Mesenchymal stem cell (in vitro differentiated cells and primary cell): ENCODE measurements around the gene ETFA.

Source experiments
- DNase-seq: peaks from one replicate; pipeline ENCODE4 v3.0.0-alpha.2; 2013
- H2AFZ ChIP-seq: one replicate; pipeline ENCODE4 v1.6.1; 2013; ENCODE audit warnings: low read depth, mild to moderate bottlenecking, control low read depth, inconsistent platforms, low read length, moderate library complexity
- H2AK5ac ChIP-seq: 2 replicates; pipeline ENCODE4 v1.6.1; 2013; ENCODE audit warnings: low read length, moderate library complexity, mild to moderate bottlenecking, inconsistent platforms; ENCODE audit not compliant: severe bottlenecking
- H2BK120ac ChIP-seq: one replicate; pipeline ENCODE4 v1.6.1; 2013; ENCODE audit warnings: low read depth, mild to moderate bottlenecking, inconsistent platforms, low read length, moderate library complexity
- H2BK12ac ChIP-seq, 2 experiments: one replicate each; pipeline ENCODE4 v1.6.1; 2013; ENCODE audit warnings: inconsistent platforms in 2 of 2, low read length in 2 of 2, mild to moderate bottlenecking in 2 of 2, moderate library complexity in 2 of 2, control low read depth in 1 of 2
- H2BK15ac ChIP-seq: one replicate; pipeline ENCODE4 v1.6.1; 2013; ENCODE audit warnings: mild to moderate bottlenecking, low read depth, inconsistent platforms; ENCODE audit not compliant: poor library complexity, severe bottlenecking
- H2BK5ac ChIP-seq: 2 replicates; pipeline ENCODE4 v1.6.1; 2013; ENCODE audit warnings: low read depth, mild to moderate bottlenecking, low read length, control low read depth, inconsistent platforms; ENCODE audit not compliant: poor library complexity, severe bottlenecking
- H3K14ac ChIP-seq, 2 experiments: one replicate each; pipeline ENCODE4 v1.6.1; 2013; ENCODE audit warnings: inconsistent platforms in 2 of 2, low read length in 2 of 2, control low read depth in 1 of 2, mild to moderate bottlenecking in 1 of 2, moderate library complexity in 1 of 2
- H3K18ac ChIP-seq, 2 experiments: one replicate each; pipeline ENCODE4 v1.6.1; 2013; ENCODE audit warnings: inconsistent platforms in 2 of 2, low read length in 2 of 2, control low read depth in 1 of 2, low read depth in 1 of 2, mild to moderate bottlenecking in 1 of 2
- H3K23ac ChIP-seq, 2 experiments: one replicate each; pipeline ENCODE4 v1.6.1; 2013; ENCODE audit warnings: inconsistent platforms in 2 of 2, low read length in 2 of 2, mild to moderate bottlenecking in 2 of 2, moderate library complexity in 2 of 2, control low read depth in 1 of 2
- H3K27ac ChIP-seq: 2 replicates; pipeline ENCODE4 v1.5.1; 2013; ENCODE audit warnings: mild to moderate bottlenecking, moderate library complexity, low read length, control low read depth, inconsistent platforms; ENCODE audit not compliant: poor library complexity, severe bottlenecking
- H3K27me3 ChIP-seq, 2 experiments: 2 replicates each; pipeline versions ENCODE4 v1.6.1 to v1.7.0; 2013; ENCODE audit warnings: low read length in 2 of 2, mild to moderate bottlenecking in 2 of 2, moderate library complexity in 2 of 2, control low read depth in 1 of 2, inconsistent platforms in 1 of 2; ENCODE audit not compliant: control insufficient read depth in 1 of 2, insufficient read depth in 1 of 2
- H3K36me3 ChIP-seq, 2 experiments: 2 replicates each; pipeline versions ENCODE4 v1.6.1 to v1.7.0; 2013; ENCODE audit warnings: low read length in 2 of 2, control low read depth in 1 of 2, inconsistent platforms in 1 of 2, low read depth in 1 of 2, mild to moderate bottlenecking in 1 of 2; ENCODE audit not compliant: insufficient read depth in 2 of 2, control insufficient read depth in 1 of 2
- H3K4ac ChIP-seq, 2 experiments: one replicate each; pipeline ENCODE4 v1.6.1; 2013; ENCODE audit warnings: inconsistent platforms in 2 of 2, low read length in 2 of 2, mild to moderate bottlenecking in 2 of 2, moderate library complexity in 2 of 2, control low read depth in 1 of 2, low read depth in 1 of 2
- H3K4me1 ChIP-seq: 2 replicates; pipeline ENCODE4 v1.6.1; 2013; ENCODE audit warnings: low read depth, low read length, control low read depth; ENCODE audit not compliant: control insufficient read depth, insufficient read depth
- H3K4me2 ChIP-seq: 2 replicates; pipeline ENCODE4 v1.6.1; 2013; ENCODE audit warnings: low read length, mild to moderate bottlenecking, inconsistent platforms; ENCODE audit not compliant: poor library complexity, severe bottlenecking
- H3K4me3 ChIP-seq, 2 experiments: 2 replicates each; pipeline versions ENCODE4 v1.5.1 to v1.7.0; 2013; ENCODE audit warnings: low read length in 2 of 2, mild to moderate bottlenecking in 2 of 2, control low read depth in 1 of 2, low read depth in 1 of 2; ENCODE audit not compliant: insufficient read depth in 1 of 2
- H3K79me1 ChIP-seq: replicated peaks from 2 replicates; pipeline ENCODE4 v1.6.1; 2013; ENCODE audit warnings: mild to moderate bottlenecking, control low read depth, low read length, inconsistent platforms; ENCODE audit not compliant: poor library complexity, severe bottlenecking
- H3K9ac ChIP-seq: 2 replicates; pipeline ENCODE4 v1.7.0; 2013; ENCODE audit warnings: mild to moderate bottlenecking, low read length, moderate library complexity
- H3K9me3 ChIP-seq: 2 replicates; pipeline ENCODE4 v1.7.0; 2013; ENCODE audit warnings: mild to moderate bottlenecking, low read length; ENCODE audit not compliant: control insufficient read depth
- H4K8ac ChIP-seq: one replicate; pipeline ENCODE4 v1.6.1; 2013; ENCODE audit warnings: inconsistent platforms, mild to moderate bottlenecking, low read length, moderate library complexity
- H4K91ac ChIP-seq: one replicate; pipeline ENCODE4 v1.6.1; 2013; ENCODE audit warnings: mild to moderate bottlenecking, low read length, inconsistent platforms
- WGBS: methylation state at CpG from one replicate; pipeline ENCODE4 v1.1.7; 2013; ENCODE audit warnings: mixed read lengths; 5-methylcytosine and 5-hydroxymethylcytosine counted together

The ETFA gene

DNA sequence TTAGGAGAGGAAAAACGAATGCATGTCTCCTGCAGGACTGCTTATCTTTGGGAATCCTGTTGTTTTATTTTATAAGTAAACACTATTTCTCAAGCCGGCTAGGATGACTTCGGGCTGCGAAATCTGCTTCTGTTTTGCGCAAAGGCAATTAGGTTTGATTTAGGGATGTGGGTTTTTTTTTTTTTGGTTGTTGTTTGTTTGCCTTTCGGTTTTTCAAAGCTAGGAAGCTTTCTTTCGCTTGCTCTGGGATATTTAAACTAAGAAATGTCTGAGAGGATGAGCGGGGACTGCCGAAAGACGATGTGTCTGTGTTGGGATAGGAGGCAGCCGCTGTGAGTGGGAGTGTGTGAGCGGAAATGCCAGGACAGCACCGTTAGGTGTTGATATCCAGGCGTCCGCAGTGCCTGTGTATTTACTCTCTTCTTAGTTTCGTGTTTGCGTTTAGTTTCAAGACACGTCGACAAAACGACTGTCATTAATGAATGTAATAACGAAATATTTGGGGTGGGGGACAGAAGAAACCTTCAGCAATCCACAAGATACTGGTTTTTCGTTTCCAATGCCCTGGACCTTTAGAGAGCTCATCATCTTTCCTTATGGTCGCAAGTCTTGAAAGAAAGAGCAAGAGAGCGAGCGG is 25.9 kb upstream of the ETFA start:
- H4K91ac ChIP-seq: no peak overlapping the region
- H2BK5ac ChIP-seq: no peak overlapping the region
- no peaks in the 10 kb centered on the region for H3K79me1 ChIP-seq
- no peaks in the 10 kb centered on the region for H3K9me3 ChIP-seq
- H2BK12ac ChIP-seq: no peak overlapping the region
- H3K4me3 ChIP-seq: peak overlapping the region in 1 of 2 experiments; percentile 33
- 6% methylated on average over 25 of the region's 25 CpGs for WGBS
- H3K9ac ChIP-seq: no peak overlapping the region
- no peak overlapping the region for H3K18ac ChIP-seq
- no peak overlapping the region for H3K4ac ChIP-seq
- H2BK15ac ChIP-seq: no peak overlapping the region
- no peak overlapping the region for H2AFZ ChIP-seq
- peaks cover 76 to 98% of the 10 kb centered on the region in 2 experiments for H3K27me3 ChIP-seq
- no peak overlapping the region for H4K8ac ChIP-seq
- no peak overlapping the region for H3K23ac ChIP-seq
- no peak overlapping the region for H3K27ac ChIP-seq
- H3K14ac ChIP-seq: no peak overlapping the region
- peaks cover 41% of the 10 kb centered on the region for H3K4me1 ChIP-seq
- H2AK5ac ChIP-seq: no peak overlapping the region
- H2BK120ac ChIP-seq: no peak overlapping the region
- DNase-seq: peak; percentile 67
- peak overlapping the region; percentile 55 for H3K4me2 ChIP-seq
- H3K36me3 ChIP-seq: no peaks in the 10 kb centered on the region

DNA sequence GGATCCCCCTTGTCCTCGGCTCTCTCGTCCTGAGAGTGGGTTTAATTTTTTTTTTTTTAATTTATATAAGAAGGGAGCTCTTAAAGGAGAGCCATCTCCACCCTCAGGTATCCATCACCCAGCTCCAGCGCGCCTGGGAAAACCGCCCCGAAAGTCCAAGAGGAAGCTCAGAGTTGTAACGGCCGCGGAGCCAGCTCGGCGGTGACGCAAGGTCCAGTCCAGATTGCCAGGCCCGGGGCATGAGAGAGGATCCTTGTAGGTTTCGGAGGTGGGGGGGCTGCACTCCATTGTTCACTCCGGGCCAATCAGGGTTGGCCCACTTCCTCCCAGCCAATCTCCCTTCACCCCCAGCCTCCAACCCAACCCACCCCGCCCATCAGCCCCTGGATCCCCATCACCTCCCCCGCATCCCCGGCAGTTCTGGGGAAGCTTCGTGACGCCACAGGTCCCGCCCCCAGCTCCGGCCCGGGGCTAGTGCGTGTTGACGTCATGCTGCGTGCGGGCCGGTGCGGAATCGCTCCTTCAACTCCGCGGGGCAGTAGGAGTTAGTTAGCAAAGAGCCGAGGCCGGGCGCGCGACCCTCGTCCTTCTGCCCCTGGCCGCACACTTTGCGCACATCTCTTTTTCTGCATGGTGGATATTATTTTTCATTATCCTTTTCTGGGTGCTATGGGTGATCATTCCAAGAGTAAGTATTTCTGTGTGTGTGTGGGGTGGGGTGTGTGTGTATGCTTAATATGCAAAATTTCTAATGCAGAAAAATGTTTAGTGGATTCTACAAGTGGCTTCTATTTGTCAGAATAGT is 25.2 kb upstream of the ETFA start, which contains the start of gene ISL2:
Gene ISL2, plus strand, starts transcription at position 520 of the 805 bp plus-strand sequence. Its CDS starts 111 bp downstream, at position 631.
- Histone ChIP-seq H2BK12ac (no peak within 1 kb of the TSS), H3K27me3 (peaks cover 68 to 91% of the 10 kb centered on the region in 2 experiments)

DNA sequence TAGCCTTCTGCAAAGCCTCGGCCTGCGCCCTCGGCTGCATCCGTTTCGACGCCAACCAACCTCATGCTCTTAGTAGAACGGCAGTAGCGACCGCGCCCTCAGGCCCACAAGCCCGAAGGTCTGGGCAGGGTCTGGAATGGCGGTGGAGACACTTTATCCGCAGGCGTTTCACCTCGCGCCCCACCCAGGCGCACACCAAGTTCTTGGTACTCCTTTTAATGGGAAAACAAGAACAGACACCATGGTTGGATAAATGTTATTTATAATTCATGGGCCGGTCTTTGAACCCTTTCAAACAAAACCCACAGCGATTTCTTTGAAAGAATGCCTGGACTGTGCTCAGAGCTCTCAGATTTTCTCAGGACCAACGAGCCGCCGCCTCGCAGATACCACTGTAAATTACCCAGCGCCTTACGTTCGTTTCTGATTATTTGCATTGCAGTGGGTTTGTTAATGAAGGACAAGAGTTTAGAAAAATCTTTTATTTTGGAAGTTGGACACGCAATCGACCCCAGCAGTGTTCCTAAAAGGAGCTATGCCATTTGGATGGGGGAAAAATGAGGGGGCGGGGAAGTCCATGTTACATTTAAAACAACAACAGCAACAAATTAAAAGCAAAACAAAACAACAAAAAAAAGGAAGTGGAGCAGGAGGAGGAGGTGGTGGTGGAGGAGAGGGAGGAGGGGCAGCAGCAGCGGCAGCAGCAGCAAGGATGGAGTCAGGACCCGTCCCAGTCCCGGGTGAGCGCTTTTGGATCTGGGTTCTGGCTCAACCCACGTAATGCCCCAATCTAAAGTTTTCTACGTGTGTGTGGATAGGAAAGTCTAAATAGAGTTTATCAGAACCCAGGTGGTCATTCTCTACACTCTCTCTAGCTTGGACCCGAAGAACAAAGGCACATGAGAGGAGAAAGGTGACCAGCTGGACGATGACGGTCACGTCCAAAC is 24.3 kb upstream of the ETFA start:
- no peak overlapping the region for H3K4ac ChIP-seq
- H3K14ac ChIP-seq: no peak overlapping the region
- no peaks in the 10 kb centered on the region for H3K79me1 ChIP-seq
- peak overlapping the region; percentile 86 for H3K4me2 ChIP-seq
- H2BK5ac ChIP-seq: no peak overlapping the region
- H3K9ac ChIP-seq: no peak overlapping the region
- no peak overlapping the region for H2AFZ ChIP-seq
- DNase-seq: peak; percentile 32
- no peak overlapping the region for H4K91ac ChIP-seq
- peak overlapping the region in 1 of 2 experiments; percentile 31 for H2BK12ac ChIP-seq
- WGBS: 8% methylated on average over 26 of the region's 39 CpGs
- H2BK120ac ChIP-seq: no peak overlapping the region
- H2AK5ac ChIP-seq: no peak overlapping the region
- no peak overlapping the region for H3K27ac ChIP-seq
- H2BK15ac ChIP-seq: no peak overlapping the region
- peaks cover 29% of the 10 kb centered on the region for H3K4me1 ChIP-seq
- peak overlapping the region in 1 of 2 experiments; percentile 81 for H3K23ac ChIP-seq
- no peak overlapping the region for H4K8ac ChIP-seq
- no peaks in the 10 kb centered on the region for H3K9me3 ChIP-seq
- H3K27me3 ChIP-seq: peaks cover 60 to 83% of the 10 kb centered on the region in 2 experiments
- H3K18ac ChIP-seq: no peak overlapping the region
- no peaks in the 10 kb centered on the region for H3K36me3 ChIP-seq
- peak overlapping the region in 1 of 2 experiments; percentile 36 for H3K4me3 ChIP-seq

More for the DNA sequence above, 25.2 kb upstream of the ETFA start, which contains the start of gene ISL2:
- Histone ChIP-seq H3K14ac (no peak within 1 kb of the TSS), H3K27ac (no peak within 1 kb of the TSS), H3K18ac (no peak within 1 kb of the TSS), H3K23ac (peak within 1 kb of the TSS in 1 of 2 experiments; percentile 86), H3K4me3 (peak within 1 kb of the TSS; percentile 33 to 45), H2BK120ac (no peak within 1 kb of the TSS), H3K4me2 (peak within 1 kb of the TSS; percentile 86), H2BK15ac (no peak within 1 kb of the TSS), H2BK5ac (no peak within 1 kb of the TSS), H3K36me3 (no peaks in the 10 kb centered on the region), H3K4ac (no peak within 1 kb of the TSS), H3K9me3 (no peaks in the 10 kb centered on the region), H2AK5ac (no peak within 1 kb of the TSS), H2AFZ (no peak within 1 kb of the TSS), H3K79me1 (no peaks in the 10 kb centered on the region), H3K9ac (no peak within 1 kb of the TSS), H4K8ac (no peak within 1 kb of the TSS), H3K4me1 (peaks cover 37% of the 10 kb centered on the region), H4K91ac (no peak within 1 kb of the TSS)
- WGBS: 2% methylated on average over 26 of the region's 40 CpGs
- DNase-seq: peak; percentile 83
